SK-N-SH treated with all-trans-retinoic acid at 6 μM for 48 hours (cell line): ENCODE results near the gene SH3D21.

ENCODE experiments used
- ATAC-seq: fragments of 200-7000 bp; cut with Tn5 transposase; 3 replicates; pipeline ENCODE4 v1.9.1; 2020; ENCODE audit warnings: mild to moderate bottlenecking, moderate library complexity
- ARNTL ChIP-seq: fragments of 450-650 bp; formaldehyde crosslinking; IDR thresholded peaks from 2 replicates; pipeline ENCODE4 v1.5.0; 2020; ENCODE audit warnings: low read depth, mild to moderate bottlenecking, moderate library complexity, borderline replicate concordance
- BACH2 ChIP-seq: fragments of 250-450 bp; sonication (Bioruptor Pico); IDR thresholded peaks from 2 replicates; pipeline ENCODE4 v1.9.0; 2021; ENCODE audit warnings: mild to moderate bottlenecking, borderline replicate concordance
- CSDC2 ChIP-seq: fragments of 250-450 bp; sonication (Bioruptor Pico); IDR thresholded peaks from 2 replicates; pipeline ENCODE4 v1.5.0; 2020; ENCODE audit warnings: mild to moderate bottlenecking, moderate library complexity
- ESRRG ChIP-seq: fragments of 250-450 bp; sonication (Bioruptor Pico); IDR thresholded peaks from 2 replicates; pipeline ENCODE4 v1.6.1; 2021; ENCODE audit warnings: mild to moderate bottlenecking
- GLIS3 ChIP-seq: fragments of 250-450 bp; sonication (Bioruptor Pico); IDR thresholded peaks from 2 replicates; pipeline ENCODE4 v1.5.0; 2020; ENCODE audit warnings: mild to moderate bottlenecking, moderate library complexity
- ISL1 ChIP-seq: fragments of 250-450 bp; sonication (Bioruptor Pico); IDR thresholded peaks from 2 replicates; pipeline ENCODE4 v2.1.2; 2022; ENCODE audit warnings: mild to moderate bottlenecking, moderate library complexity
- OSR1 ChIP-seq: fragments of 250-450 bp; sonication (Bioruptor Pico); IDR thresholded peaks from 2 replicates; pipeline ENCODE4 v1.8.0; 2022; ENCODE audit warnings: moderate library complexity, mild to moderate bottlenecking, inconsistent platforms
- PPARA ChIP-seq: fragments of 250-450 bp; sonication (Bioruptor Pico); IDR thresholded peaks from 2 replicates; pipeline ENCODE4 v1.5.0; 2020; ENCODE audit warnings: mild to moderate bottlenecking, borderline replicate concordance
- RARB ChIP-seq: fragments of 250-450 bp; sonication (Bioruptor Pico); IDR thresholded peaks from 2 replicates; pipeline ENCODE4 v1.8.0; 2021; ENCODE audit warnings: mild to moderate bottlenecking, moderate library complexity
- SNAI2 ChIP-seq: fragments of 250-450 bp; sonication (Bioruptor Pico); IDR thresholded peaks from 2 replicates; pipeline ENCODE4 v1.5.0; 2020; ENCODE audit warnings: mild to moderate bottlenecking, moderate library complexity
- TCF4 ChIP-seq: fragments of 250-450 bp; sonication (Bioruptor Pico); IDR thresholded peaks from 2 replicates; pipeline ENCODE4 v1.8.0; 2021; ENCODE audit warnings: mild to moderate bottlenecking, moderate library complexity, borderline replicate concordance
- TOX ChIP-seq: fragments of 250-450 bp; sonication (Bioruptor Pico); IDR thresholded peaks from 2 replicates; pipeline ENCODE4 v1.8.0; 2021; ENCODE audit warnings: mild to moderate bottlenecking, moderate library complexity, borderline replicate concordance
- ZC3H10 ChIP-seq: fragments of 250-450 bp; sonication (Bioruptor Pico); IDR thresholded peaks from 2 replicates; pipeline ENCODE4 v1.5.1; 2021; ENCODE audit warnings: mild to moderate bottlenecking, moderate library complexity
- ZFP3 ChIP-seq: fragments of 250-450 bp; sonication (Bioruptor Pico); IDR thresholded peaks from 2 replicates; pipeline ENCODE4 v1.5.0; 2020; ENCODE audit warnings: mild to moderate bottlenecking, moderate library complexity
- ZFP30 ChIP-seq: fragments of 450-650 bp; formaldehyde crosslinking; IDR thresholded peaks from 2 replicates; pipeline ENCODE4 v1.5.0; 2022; ENCODE audit warnings: mild to moderate bottlenecking, moderate library complexity
- ZNF565 ChIP-seq: fragments of 450-650 bp; formaldehyde crosslinking; conservative IDR thresholded peaks from 2 replicates; pipeline ENCODE4 v1.5.0; 2020; ENCODE audit warnings: low read depth, mild to moderate bottlenecking, moderate library complexity
- ZNF70 ChIP-seq: fragments of 450-650 bp; formaldehyde crosslinking; IDR thresholded peaks from 2 replicates; pipeline ENCODE4 v1.5.0; 2020; ENCODE audit warnings: mild to moderate bottlenecking, moderate library complexity
- ZNF8 ChIP-seq: fragments of 450-650 bp; formaldehyde crosslinking; IDR thresholded peaks from 2 replicates; pipeline ENCODE4 v1.5.0; 2020; ENCODE audit warnings: mild to moderate bottlenecking, moderate library complexity
- TF ChIP-seq, protein P1 (sequence below): fragments of 250-450 bp; sonication (Bioruptor Pico); IDR thresholded peaks from 2 replicates; pipeline ENCODE4 v1.8.0; 2021; ENCODE audit warnings: low read depth, mild to moderate bottlenecking, moderate library complexity, borderline replicate concordance
- TF ChIP-seq, protein P2 (sequence below): fragments of 250-450 bp; sonication (Bioruptor Pico); IDR thresholded peaks from 2 replicates; pipeline ENCODE4 v1.5.1; 2020; ENCODE audit warnings: low read depth, mild to moderate bottlenecking, moderate library complexity
- TF ChIP-seq, protein P3 (sequence below): fragments of 250-450 bp; sonication (Bioruptor Pico); IDR thresholded peaks from 2 replicates; pipeline ENCODE4 v1.8.0; 2020; ENCODE audit warnings: mild to moderate bottlenecking, moderate library complexity, borderline replicate concordance
- TF ChIP-seq, protein P4 (sequence below): fragments of 250-450 bp; sonication (Bioruptor Pico); IDR thresholded peaks from 2 replicates; pipeline ENCODE4 v1.5.1; 2021; ENCODE audit warnings: mild to moderate bottlenecking, moderate library complexity
- TF ChIP-seq, protein P5 (sequence below): fragments of 250-450 bp; sonication (Bioruptor Pico); IDR thresholded peaks from 2 replicates; pipeline ENCODE4 v1.5.0; 2020; ENCODE audit warnings: mild to moderate bottlenecking, moderate library complexity

The SH3D21 gene

DNA sequence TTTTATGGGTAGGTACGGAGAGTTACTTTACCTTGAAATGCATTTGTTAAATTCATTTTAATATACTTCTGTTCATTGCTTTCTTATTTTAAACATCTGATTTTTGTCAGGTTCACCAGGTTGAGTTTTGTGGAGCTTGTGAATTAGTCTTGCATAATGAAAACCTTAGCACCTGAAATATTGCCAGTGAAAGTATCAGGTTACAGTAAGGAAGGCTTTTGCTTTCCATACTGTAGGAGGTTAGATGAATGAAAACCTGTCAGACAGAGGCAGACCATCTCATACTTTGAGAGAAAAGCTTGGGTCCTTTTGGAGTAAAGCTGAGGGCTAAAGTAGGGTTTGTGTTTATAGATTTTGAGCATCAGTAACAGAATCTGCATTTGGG, 47.2 kb upstream of the SH3D21 start:
- ATAC-seq = no peak
- no peak for TF ChIP-seq SNAI2 (CRISPR knock-in tag)

DNA sequence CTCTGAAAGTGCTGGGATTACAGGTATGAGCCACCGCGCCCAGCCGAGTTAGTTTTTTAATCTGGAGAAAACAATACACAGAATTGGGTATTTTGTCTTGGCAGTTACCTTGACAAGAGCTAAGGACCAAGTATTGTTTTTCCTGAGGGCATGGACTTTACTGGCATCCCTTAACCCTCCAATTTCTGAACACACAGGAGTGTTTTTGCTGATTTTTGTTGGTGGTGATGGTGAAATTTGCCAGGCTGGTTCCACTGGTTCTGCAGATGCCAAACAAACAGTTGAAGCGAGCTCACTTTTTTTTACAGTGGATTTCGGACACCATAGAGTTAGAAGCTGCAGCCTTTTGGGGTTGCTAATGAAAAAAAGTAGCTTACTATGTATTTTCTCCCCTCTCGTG, 37.2 kb upstream of the SH3D21 start:
- TF ChIP-seq, protein P1, sequence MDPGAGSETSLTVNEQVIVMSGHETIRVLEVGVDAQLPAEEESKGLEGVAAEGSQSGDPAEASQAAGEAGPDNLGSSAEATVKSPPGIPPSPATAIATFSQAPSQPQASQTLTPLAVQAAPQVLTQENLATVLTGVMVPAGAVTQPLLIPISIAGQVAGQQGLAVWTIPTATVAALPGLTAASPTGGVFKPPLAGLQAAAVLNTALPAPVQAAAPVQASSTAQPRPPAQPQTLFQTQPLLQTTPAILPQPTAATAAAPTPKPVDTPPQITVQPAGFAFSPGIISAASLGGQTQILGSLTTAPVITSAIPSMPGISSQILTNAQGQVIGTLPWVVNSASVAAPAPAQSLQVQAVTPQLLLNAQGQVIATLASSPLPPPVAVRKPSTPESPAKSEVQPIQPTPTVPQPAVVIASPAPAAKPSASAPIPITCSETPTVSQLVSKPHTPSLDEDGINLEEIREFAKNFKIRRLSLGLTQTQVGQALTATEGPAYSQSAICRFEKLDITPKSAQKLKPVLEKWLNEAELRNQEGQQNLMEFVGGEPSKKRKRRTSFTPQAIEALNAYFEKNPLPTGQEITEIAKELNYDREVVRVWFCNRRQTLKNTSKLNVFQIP (CRISPR knock-in tag) = no peak
- TF ChIP-seq SNAI2 (CRISPR knock-in tag) (no peak), TOX (CRISPR knock-in tag) (no peak), ZC3H10 (CRISPR knock-in tag) (no peak), OSR1 (CRISPR knock-in tag) (no peak), ARNTL (CRISPR knock-in tag) (no peak), CSDC2 (CRISPR knock-in tag) (no peak), PPARA (no peak), ISL1 (CRISPR knock-in tag) (no peak), ZFP3 (CRISPR knock-in tag) (no peak), BACH2 (CRISPR knock-in tag) (no peak), ZNF70 (CRISPR knock-in tag) (no peak)
- TF ChIP-seq, protein P2, sequence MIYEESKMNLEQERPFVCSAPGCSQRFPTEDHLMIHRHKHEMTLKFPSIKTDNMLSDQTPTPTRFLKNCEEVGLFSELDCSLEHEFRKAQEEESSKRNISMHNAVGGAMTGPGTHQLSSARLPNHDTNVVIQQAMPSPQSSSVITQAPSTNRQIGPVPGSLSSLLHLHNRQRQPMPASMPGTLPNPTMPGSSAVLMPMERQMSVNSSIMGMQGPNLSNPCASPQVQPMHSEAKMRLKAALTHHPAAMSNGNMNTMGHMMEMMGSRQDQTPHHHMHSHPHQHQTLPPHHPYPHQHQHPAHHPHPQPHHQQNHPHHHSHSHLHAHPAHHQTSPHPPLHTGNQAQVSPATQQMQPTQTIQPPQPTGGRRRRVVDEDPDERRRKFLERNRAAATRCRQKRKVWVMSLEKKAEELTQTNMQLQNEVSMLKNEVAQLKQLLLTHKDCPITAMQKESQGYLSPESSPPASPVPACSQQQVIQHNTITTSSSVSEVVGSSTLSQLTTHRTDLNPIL (CRISPR knock-in tag) = no peak
- TF ChIP-seq, protein P3, sequence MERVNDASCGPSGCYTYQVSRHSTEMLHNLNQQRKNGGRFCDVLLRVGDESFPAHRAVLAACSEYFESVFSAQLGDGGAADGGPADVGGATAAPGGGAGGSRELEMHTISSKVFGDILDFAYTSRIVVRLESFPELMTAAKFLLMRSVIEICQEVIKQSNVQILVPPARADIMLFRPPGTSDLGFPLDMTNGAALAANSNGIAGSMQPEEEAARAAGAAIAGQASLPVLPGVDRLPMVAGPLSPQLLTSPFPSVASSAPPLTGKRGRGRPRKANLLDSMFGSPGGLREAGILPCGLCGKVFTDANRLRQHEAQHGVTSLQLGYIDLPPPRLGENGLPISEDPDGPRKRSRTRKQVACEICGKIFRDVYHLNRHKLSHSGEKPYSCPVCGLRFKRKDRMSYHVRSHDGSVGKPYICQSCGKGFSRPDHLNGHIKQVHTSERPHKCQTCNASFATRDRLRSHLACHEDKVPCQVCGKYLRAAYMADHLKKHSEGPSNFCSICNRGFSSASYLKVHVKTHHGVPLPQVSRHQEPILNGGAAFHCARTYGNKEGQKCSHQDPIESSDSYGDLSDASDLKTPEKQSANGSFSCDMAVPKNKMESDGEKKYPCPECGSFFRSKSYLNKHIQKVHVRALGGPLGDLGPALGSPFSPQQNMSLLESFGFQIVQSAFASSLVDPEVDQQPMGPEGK (CRISPR knock-in tag) = no peak
- TF ChIP-seq, protein P4, sequence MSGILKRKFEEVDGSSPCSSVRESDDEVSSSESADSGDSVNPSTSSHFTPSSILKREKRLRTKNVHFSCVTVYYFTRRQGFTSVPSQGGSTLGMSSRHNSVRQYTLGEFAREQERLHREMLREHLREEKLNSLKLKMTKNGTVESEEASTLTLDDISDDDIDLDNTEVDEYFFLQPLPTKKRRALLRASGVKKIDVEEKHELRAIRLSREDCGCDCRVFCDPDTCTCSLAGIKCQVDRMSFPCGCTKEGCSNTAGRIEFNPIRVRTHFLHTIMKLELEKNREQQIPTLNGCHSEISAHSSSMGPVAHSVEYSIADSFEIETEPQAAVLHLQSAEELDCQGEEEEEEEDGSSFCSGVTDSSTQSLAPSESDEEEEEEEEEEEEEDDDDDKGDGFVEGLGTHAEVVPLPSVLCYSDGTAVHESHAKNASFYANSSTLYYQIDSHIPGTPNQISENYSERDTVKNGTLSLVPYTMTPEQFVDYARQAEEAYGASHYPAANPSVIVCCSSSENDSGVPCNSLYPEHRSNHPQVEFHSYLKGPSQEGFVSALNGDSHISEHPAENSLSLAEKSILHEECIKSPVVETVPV (CRISPR knock-in tag) = no peak
- TF ChIP-seq, protein P5, sequence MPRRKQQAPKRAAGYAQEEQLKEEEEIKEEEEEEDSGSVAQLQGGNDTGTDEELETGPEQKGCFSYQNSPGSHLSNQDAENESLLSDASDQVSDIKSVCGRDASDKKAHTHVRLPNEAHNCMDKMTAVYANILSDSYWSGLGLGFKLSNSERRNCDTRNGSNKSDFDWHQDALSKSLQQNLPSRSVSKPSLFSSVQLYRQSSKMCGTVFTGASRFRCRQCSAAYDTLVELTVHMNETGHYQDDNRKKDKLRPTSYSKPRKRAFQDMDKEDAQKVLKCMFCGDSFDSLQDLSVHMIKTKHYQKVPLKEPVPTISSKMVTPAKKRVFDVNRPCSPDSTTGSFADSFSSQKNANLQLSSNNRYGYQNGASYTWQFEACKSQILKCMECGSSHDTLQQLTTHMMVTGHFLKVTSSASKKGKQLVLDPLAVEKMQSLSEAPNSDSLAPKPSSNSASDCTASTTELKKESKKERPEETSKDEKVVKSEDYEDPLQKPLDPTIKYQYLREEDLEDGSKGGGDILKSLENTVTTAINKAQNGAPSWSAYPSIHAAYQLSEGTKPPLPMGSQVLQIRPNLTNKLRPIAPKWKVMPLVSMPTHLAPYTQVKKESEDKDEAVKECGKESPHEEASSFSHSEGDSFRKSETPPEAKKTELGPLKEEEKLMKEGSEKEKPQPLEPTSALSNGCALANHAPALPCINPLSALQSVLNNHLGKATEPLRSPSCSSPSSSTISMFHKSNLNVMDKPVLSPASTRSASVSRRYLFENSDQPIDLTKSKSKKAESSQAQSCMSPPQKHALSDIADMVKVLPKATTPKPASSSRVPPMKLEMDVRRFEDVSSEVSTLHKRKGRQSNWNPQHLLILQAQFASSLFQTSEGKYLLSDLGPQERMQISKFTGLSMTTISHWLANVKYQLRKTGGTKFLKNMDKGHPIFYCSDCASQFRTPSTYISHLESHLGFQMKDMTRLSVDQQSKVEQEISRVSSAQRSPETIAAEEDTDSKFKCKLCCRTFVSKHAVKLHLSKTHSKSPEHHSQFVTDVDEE (CRISPR knock-in tag) = no peak
- ATAC-seq = no peak

DNA sequence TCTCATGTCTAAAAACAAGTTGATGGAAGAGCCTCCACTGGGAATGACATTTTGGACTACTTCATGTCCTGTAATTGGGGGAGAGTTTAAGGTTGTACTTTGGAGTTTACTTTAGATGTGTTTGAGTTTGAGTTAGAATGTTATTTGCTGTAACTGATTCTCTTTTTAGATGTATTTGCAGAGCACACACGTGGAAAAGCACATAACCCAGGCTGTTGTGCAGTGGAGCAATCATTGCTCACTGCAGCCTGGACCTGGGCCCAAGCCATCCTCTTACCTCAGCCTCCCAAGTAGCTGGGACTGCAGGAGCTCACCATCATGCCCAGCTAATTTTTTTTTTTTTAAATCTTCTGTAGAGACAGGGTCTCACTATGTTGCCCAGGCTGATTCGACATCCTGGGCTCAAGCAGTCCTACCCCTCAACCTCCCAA, 36.7 kb upstream of the SH3D21 start:
- ATAC-seq = no peak
- TF ChIP-seq ZC3H10 (CRISPR knock-in tag) (no peak), ZNF8 (CRISPR knock-in tag) (no peak), ZFP3 (CRISPR knock-in tag) (no peak), ISL1 (CRISPR knock-in tag) (no peak), ZFP30 (CRISPR knock-in tag) (no peak), BACH2 (CRISPR knock-in tag) (no peak), ZNF565 (no peak), PPARA (no peak), ARNTL (CRISPR knock-in tag) (no peak), GLIS3 (no peak), RARB (CRISPR knock-in tag) (no peak), CSDC2 (CRISPR knock-in tag) (no peak), ESRRG (no peak), TCF4 (no peak)
- TF ChIP-seq, protein P2 (CRISPR knock-in tag) = no peak
- TF ChIP-seq, protein P3 (CRISPR knock-in tag) = no peak
- TF ChIP-seq, protein P4 (CRISPR knock-in tag) = no peak
